CMK (cell line): ENCODE results near the gene HELT.
"Not testable (repeated sequence)": the region's sequence is repeated elsewhere in the genome, so short reads cannot be mapped to it uniquely, and the experiment has no call there.

Experiments
- DNase-seq: peaks from one replicate; pipeline ENCODE4 v3.0.0-alpha.2; 2010; ENCODE audit warnings: low read depth

Gene HELT, protein sequence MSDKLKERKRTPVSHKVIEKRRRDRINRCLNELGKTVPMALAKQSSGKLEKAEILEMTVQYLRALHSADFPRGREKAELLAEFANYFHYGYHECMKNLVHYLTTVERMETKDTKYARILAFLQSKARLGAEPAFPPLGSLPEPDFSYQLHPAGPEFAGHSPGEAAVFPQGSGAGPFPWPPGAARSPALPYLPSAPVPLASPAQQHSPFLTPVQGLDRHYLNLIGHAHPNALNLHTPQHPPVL

DNA sequence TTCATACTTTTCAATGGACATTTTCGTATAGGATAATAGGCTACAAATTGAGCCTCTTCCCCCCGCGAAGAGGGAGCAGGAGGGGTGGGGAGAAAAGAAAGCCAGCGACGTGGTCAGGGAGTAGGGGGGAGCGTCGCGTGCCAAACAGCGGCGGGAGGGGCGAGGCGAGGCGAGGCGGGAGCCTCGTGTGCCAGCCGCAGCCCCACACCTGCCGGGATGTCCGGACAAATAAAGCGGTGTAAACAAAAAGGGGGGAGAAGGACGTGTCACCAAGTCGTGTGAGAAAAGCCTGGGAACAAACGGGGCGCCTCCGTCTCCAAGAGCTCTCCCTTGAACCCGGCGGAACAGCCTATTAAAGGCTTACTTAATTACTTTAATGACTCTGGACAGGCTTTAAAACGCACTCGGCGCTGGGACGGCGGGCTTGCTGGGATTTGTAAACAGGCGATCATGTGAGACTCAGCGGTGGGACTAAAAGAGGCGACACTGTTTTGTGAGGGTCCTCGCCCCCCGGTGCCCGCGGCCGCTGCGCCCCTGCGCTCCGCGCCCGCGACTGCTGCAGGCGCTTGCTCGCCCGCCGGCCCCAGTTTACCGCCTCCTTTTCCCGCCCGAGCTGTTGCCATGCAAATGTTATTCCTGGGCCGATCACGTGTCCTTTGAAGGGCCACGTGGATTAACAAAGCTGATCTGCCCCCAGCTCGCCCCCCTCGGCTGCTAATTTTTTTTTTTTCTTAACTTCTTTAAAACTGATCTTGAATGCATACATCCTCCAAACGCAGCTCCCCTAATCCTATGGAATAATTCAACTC, at the start of gene HELT:
Gene HELT (plus strand): TSS at position 527 of the 809 bp plus-strand sequence. CDS start 439 bp downstream, outside the sequence.
- no peak for DNase-seq

DNA sequence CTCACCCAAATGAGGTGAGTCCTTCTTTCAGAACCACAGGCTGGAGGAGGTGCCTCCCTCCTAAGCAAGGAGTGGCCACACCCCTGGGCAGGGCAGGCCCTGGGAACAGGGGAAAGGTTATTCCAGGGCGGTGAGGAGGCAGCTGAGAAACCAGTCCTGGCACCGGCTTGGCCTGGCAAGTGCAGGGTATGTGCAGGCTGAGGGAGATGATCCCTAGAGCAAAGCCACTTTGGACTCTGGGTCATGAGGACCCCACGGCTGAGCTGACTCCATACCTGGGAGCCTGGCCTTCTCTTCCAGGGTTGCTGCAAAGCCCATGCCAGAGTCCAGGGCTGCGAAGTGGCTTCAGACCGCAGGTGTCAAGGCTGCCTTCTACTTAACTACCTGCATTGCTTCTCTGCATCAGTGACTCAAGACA, 49.5 kb upstream of the HELT start:
- no peak for DNase-seq

DNA sequence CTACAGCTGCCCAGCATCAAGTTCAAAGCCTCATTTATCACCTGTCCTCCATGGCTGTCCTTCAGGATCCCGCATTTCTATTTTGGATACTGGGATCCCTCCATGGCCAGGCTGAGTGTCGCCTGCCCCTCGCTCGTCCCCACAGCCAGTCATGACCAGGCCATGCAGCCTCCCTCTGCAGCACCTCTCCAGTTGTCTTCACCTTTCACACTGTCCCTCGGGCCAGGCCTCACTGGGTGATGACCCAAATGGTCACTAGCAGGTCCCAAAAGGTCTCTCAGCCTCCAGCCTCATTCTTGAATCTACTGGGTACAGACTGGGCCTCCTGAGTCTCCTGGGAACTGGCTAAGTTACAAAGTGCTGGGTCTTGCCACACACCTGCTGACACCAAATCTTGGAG, 48.7 kb upstream of the HELT start:
- no peak for DNase-seq

DNA sequence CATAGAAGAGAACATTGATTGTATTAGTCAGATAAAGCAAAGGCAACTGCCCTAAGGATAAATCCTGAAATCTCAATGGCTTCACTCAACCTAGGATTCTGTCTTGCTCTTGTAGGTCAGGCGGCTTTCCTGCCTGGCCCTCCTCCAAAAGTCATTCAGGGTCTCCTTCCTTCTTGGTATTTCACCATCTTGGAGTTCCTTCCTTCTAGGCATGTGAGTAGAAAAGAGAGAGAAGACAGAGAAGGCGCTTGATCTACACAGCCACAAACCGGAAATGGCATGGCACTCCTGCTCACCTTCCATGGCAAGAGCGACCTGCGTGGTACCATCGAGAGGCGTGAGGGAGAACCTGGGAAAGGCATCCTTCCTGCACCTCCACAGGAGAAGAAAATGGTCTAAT, 45.3 kb upstream of the HELT start:
- no peak for DNase-seq

DNA sequence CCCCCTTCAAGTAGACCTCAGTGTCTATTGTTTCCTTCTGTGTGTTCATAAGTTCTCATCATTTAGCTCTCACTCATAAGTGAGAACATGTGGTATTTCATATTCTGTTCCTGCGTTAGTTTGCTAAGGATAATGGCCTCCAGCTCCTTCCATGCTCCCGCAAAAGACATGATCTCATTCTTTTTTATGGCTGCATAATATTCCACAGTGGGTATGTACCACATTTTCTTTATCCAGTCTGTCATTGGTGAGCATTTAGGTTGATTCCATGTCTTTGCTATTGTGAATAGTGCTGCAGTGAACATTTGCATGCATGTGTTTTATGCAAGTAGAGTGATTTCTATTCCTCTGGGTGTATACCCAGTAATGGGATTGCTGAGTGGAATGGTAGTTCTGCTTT, 41.9 kb upstream of the HELT start:
- not testable (repeated sequence) for DNase-seq

DNA sequence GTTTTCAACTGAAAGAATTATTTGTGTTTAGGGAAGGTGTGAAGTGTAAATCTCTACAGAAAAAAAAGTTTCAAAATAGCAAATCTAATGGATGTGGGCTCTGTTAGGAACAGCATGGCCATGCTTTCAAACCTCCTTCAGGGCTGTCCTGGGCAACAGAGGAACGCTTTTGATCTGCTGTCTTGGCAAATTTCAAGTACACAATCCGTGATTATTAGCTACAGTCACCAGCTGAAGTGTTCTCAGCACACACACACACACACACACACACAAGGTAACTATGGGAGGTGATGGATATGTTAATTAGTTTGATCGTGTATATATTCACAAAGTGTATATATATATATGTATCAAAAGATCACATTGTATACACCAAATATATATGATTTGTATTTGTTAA, 40.5 kb upstream of the HELT start:
- DNase-seq = no peak

DNA sequence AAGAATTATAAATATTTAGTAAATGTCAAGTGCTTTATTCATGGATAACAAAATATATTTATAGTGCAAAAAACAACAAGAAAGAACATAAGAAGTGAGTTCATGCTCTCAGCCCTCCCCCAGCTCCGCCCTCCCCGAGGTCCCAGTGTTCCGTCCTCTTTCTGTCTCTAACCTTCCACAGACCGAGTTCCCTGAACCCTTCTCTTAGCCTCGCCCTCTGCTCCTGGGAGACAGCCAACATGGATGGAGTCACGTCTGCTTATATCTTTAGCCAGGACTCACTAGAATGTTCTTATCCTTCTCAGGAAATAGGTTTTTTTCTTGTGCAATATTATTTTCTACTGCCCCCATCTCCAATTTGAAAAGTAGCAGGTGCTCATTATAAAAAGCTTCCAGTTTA, 40.1 kb upstream of the HELT start:
- no peak for DNase-seq

DNA sequence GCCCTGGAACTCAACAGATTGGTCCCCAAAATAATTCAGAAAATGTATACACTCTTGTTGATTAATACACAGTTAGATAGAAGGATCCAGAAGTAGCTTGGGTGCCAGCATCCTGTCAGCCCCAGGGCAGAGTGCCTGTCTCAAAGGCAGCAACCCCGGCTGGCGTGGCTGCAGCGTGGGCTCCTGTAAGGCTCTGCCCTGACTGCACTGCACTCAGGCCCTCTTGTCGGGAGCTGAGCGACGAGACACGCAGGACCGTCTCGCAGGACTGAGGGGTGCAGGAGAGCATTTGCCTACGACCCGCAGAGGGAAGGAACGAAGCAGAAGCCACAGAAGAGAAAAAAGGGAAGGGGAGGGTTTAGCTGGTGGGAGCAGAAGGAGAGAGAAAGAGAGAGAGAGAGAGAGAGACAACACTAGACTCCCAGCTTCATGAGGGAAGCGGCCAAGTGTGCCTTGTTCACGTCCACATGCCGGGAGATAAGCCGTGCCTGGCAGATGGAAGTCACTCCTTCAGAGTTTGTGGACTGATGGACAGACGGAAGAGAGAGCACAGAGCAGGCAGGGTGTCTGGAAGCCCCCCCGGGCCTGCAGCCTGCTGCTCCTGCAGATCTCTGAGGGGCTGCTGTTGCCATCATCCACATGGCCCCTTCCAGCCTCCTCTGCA, 38.7 kb upstream of the HELT start:
- DNase-seq = no peak

DNA sequence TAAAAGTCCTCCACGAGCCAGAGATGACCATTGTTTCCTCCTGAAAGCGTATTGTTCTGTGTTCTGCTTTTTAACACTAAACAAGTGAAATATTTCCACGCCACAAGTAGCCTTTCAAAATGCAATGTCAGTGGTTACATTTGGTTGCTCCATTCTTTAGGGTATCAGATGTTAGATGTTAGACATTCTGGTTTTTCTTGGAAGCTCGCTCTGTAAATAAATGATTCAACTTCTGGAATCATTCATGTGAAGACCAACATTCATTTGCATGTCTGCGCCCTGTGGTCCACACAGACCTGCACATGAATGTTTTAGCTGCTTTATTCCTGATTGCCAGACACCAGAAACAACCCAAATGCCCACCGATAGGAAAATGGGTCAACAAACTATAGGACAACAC, 38.0 kb upstream of the HELT start:
- DNase-seq = no peak

DNA sequence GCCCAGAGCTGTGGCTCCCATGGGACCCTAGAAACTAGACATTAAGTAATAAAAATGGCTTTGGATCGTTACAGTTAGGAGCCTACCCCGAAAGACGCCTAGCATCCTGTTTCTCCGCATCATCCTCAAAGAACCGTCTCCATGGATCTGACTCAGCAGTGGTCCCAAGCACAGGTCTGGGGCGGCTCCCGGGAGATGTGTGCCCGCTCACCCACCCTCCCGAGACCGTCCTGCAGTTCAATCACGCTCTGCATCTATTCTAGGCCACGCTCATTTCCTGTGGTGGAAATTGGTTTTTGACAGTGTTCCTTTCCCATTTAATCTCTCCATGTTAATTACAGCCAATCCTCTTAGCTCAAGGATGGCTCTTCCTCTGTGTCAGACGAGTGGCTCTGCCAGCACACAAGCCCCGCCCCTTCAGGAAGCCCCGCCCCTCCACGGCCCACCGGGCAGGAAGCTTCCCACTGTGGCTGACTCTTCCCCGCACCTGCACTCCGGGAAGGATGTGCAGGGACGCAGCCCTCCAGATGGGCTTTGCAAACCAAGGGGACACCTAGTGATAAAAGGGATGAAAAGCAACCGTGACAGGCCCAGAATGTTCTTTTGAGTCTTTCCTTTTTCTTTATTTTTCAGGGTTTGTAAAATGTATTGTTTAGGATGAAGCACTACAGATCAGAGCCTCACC, 34.5 kb upstream of the HELT start:
- peak; percentile 32 for DNase-seq

DNA sequence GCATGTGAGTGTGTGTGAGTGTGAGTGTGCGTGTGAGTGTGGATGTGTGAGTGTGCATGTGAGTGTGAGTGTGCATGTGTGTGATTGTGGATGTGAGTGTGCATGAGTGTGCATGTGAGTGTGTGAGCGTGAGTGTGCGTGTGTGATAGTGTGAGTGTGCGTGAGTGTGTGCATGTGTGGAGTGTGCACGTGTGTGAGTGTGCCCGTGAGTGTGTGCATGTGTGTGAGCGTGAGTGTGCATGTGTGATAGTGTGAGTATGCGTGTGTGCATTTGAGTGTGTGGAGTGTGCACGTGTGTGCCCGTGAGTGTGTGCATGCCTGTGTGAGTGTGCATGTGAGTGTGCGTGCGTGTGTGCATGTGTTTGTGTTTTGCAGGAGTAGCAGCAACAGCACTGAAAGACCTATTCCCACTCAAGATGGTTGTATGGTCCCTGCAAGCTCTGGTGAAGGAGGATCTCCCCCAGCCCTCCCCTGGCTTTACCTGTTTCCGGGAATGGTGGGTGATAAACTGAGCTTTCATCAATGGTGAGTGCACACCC, 30.7 kb upstream of the HELT start:
- DNase-seq = no peak

DNA sequence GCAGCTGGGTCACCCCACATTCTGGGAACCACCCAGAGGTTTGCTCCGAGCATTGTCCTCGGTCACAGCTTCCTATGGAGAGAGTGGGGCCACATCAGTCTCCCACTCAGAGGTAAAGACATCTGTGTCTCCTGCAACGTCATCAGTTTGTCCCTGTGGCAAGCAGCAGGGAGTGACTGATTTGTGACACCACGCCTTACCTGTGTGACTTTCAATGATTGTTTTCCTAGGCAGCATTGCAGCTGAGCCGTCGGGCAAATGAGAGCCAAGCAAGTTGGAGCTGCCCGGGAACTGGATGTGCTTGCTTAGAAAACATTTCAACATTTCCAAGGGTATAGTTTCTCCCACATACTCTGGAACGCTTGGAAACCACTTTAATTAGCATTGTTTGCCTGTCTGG, 29.7 kb upstream of the HELT start:
- no peak for DNase-seq

DNA sequence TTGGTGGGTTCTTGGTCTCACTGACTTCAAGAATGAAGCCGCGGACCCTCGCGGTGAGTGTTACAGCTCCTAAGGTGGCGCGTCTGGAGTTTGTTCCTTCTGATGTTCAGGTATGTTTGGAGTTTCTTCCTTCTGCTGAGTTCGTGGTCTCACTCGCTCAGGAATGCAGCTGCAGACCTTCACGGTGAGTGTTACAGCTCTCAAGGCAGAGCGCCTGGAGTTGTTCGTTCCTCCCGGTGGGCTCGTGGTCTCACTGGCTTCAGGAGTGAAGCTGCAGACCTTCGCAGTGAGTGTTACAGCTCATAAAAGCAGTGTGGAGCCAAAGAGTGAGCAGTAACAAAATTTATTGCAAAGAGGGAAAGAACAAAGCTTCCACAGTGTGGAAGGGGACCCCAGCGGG, 29.0 kb upstream of the HELT start:
- not testable (repeated sequence) for DNase-seq

DNA sequence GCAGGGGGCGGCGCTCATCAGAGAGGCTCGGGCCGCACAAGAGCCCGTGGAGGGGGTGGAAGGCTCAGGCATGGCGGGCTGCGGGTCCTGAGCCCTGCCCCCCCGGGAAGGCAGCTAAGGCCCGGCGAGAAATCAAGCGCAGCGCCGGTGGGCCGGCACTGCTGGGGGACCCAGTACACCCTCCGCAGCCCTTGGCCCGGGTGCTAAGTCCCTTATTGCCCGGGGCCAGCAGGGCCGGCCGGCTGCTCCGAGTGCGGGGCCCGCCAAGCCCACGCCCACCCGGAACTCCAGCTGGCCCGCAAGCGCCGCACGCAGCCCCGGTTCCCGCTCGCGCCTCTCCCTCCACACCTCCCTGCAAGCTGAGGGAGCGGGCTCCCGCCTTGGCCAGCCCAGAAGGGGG, 28.2 kb upstream of the HELT start:
- not testable (repeated sequence) for DNase-seq

DNA sequence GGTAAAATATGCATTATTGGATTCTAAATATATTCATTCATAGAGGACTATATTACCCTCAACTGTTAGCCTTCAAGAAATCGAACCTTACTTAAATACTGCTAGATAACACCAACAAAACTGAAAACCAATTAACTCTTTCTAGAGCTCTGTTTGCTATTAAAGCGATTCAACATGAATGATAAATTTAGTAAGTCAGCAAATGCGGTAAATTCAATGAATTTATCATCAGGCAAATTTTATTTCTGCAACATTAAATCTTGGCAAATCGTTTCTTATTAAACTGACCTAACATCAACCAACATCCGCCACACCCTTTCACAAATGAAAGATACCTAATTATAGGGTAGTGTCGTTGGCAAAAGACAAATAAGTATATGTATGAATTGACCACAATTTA, 26.4 kb upstream of the HELT start:
- DNase-seq = no peak

DNA sequence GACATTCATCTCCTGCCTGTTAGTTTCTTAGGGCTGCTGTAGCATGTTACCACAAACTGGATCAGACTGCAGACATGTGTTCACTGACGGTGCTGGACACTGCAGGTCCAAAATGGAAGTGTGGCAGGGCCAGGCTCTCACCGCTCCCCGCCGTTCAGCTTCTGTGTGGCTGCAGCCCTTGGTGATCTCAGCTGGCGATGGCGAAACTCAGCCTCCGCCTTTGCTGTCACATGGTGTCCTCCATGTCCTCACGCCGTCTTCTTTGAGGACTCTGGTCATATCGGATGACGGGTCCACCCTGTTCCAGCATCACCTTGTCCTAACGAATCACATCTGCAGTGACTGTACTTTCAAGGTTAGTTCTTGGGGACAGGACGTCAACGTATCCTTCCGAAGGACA, 25.9 kb upstream of the HELT start:
- DNase-seq = no peak

DNA sequence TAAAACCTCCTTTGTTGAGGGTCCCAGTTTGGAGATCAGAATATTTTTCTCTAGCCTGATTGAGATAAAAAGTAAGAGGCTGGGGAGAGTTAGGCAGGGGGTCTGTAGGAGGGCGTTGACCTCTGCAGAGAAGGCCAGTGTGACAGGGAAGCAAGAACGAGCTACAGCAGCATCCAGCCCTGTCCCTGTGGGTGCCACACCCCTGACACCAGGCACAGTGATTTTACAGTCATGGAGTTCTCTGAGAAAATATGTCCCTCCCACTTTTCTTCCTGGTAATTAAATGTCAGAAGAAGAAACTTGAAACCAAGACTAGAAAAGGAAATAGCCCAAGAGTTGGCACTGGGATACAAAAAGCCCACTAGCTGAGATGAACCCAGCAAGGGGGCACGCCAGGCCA, 25.0 kb upstream of the HELT start:
- DNase-seq = no peak

DNA sequence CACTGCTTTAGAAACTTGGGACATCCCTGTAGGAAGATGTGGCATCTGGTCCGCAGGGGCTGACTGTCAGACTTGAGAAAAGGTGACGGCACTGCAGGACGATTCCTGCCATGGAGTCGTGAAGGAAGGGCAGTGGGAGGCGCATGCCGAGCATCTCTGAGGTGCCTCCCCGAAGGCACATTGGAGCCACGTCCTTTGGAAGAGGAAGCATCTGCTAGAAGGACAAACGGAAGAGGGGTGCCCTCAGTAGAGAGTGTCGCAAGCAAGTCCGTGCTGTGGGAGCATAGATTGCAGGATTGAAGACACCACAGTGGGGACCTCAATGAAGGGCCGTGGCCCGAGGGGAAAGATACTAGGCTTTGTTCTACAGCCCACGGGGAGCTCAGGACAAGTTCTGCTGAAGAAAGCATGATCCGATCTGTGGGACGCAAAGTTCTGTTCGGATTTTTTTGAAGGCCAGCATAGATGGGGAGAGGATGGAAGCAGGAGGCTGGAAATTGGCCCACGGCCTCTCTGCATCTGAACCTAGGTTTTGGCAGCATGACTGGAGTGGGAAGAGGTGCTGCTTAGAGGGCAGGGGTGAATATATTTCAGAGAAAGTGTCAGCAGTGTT, 24.2 kb upstream of the HELT start:
- DNase-seq = no peak

DNA sequence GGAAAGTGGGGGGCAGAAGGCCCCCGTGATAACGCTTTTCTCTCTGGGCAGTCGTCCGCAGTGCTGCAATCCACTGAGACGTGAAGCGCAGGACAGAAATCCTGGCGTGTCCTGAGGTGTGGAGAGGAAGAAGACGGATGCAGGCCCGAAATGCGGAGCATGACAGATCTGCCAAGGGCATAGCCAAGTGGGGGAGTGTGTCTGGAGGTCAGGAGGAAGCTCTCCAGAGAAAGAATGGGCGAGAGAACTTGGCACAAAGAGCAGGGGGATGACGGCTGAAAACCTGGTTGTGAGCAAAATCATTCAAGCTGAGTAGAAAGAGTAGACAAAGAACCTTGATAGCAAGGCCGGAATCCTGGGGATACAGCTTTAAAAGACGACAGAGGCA, 23.7 kb upstream of the HELT start:
- no peak for DNase-seq

DNA sequence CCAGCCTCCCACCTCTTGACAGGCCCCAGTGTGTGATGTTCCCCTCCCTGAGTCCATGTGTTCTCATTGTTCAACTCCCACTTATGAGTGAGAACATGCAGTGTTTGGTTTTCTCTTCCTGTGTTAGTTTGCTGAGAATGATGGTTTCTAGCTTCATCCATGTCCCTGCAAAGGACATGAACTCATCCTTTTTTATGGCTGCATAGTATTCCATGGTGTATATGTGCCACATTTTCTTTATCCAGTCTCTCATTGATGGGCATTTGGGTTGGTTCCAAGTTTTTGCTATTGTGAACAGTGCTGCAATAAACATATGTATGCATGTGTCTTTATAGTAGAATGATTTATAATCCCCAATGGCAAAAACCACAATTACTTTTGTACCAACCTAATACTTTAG, 20.6 kb upstream of the HELT start:
- not testable (repeated sequence) for DNase-seq

DNA sequence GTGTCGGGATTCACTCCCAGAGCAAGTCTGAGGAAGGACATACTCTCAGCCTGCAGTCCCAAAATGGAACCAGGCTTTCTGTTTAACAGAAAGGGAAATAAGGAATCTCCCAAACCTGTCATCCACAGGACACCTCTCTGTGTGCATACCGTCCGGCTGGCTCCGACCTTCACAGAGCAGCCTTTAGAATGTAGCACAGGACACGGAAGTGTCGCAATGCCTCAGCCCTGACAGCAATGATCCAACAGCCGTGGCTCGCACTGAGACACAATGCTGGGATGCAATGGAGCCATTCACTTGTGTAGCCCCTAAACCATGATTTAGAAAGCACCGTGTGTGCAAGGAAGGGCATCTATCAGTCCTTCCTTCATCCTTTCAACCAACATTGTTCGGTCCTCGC, 15.5 kb upstream of the HELT start:
- no peak for DNase-seq
